Superior temporal gyrus (tissue), 1 donor: ENCODE measurements around the gene CNTN4.

Experiments
- DNase-seq: peaks from one replicate; pipeline ENCODE4 v3.0.0-alpha.2; 2016; ENCODE audit errors: extremely low spot score

Gene CNTN4

GRCh38 chr3:2390926-2391532 is 292.4 kb downstream of the CNTN4 start:
- no peak for DNase-seq

- DNase-seq: no peak
Measured at GRCh38 chr3:2391896-2392295, 293.2 kb downstream of the CNTN4 start.

GRCh38 chr3:2392981-2393380 is 294.3 kb downstream of the CNTN4 start:
- DNase-seq: no peak

GRCh38 chr3:2415083-2415482 is 316.4 kb downstream of the CNTN4 start:
- DNase-seq: no peak

GRCh38 chr3:2420919-2421318 is 322.3 kb downstream of the CNTN4 start:
- no peak for DNase-seq

GRCh38 chr3:2423143-2423542 is 324.5 kb downstream of the CNTN4 start:
- no peak for DNase-seq

GRCh38 chr3:2441558-2441957 is 342.9 kb downstream of the CNTN4 start:
- no peak for DNase-seq

GRCh38 chr3:2446146-2446545 is 347.5 kb downstream of the CNTN4 start:
- DNase-seq: no peak

- DNase-seq: no peak
Measured at GRCh38 chr3:2452249-2452648, 353.6 kb downstream of the CNTN4 start.

GRCh38 chr3:2454865-2455264 is 356.2 kb downstream of the CNTN4 start:
- DNase-seq: no peak

- DNase-seq: no peak
Measured at GRCh38 chr3:2456788-2457187, 358.1 kb downstream of the CNTN4 start.

GRCh38 chr3:2458816-2459215 is 360.1 kb downstream of the CNTN4 start:
- no peak for DNase-seq

- DNase-seq: no peak
Measured at GRCh38 chr3:2465842-2466241, 367.2 kb downstream of the CNTN4 start.

GRCh38 chr3:2468816-2469215 is 370.1 kb downstream of the CNTN4 start:
- no peak for DNase-seq

- no peak for DNase-seq
Measured at GRCh38 chr3:2476996-2477395, 378.3 kb downstream of the CNTN4 start.

GRCh38 chr3:2477620-2478019 is 379.0 kb downstream of the CNTN4 start:
- DNase-seq: no peak

- no peak for DNase-seq
Measured at GRCh38 chr3:2484162-2485026, 385.7 kb downstream of the CNTN4 start.

GRCh38 chr3:2485027-2485375 is 386.3 kb downstream of the CNTN4 start:
- DNase-seq: no peak

- no peak for DNase-seq
Measured at GRCh38 chr3:2495746-2496145, 397.1 kb downstream of the CNTN4 start.

GRCh38 chr3:2504912-2505311 is 406.2 kb downstream of the CNTN4 start:
- no peak for DNase-seq

GRCh38 chr3:2506776-2507175 is 408.1 kb downstream of the CNTN4 start:
- DNase-seq: peak; percentile 55

GRCh38 chr3:2510591-2511145 is 412.0 kb downstream of the CNTN4 start:
- DNase-seq: no peak

- peak; percentile 68 for DNase-seq
Measured at GRCh38 chr3:2511356-2511755, 412.7 kb downstream of the CNTN4 start.
